Spleen (tissue), 7 donors: ENCODE data around the gene ABHD12.

ENCODE experiments used
- CTCF ChIP-seq, 11 experiments: fragments of 200-600 bp in 7 of 11; fragments of 450-650 bp in 4 of 11; sonication (generic) in 4 of 11; IDR thresholded peaks in 8 of 11; conservative IDR thresholded peaks in 3 of 11; 1 replicate in 7 of 11; 2 replicates in 4 of 11; pipeline versions ENCODE4 v1.4.0 to v1.8.0; 2016 to 2021; ENCODE audit warnings: antibody characterized with exemption in 11 of 11, inconsistent platforms in 4 of 11, mild to moderate bottlenecking in 1 of 11
- POLR2A ChIP-seq, 3 donors: fragments of 450-650 bp; IDR thresholded peaks; one replicate each; pipeline ENCODE4 v1.5.1; 2017; ENCODE audit warnings: antibody characterized with exemption in 3 of 3, mild to moderate bottlenecking in 1 of 3
- donor health status: DM: no; HTN: no; CAD: no; lungs with moderate emphysema.
- donor health status: DM: no; HTN: no; CAD: no.
- donor health status: DM: no; HTN: no; CAD: no.

- TF ChIP-seq CTCF (IDR thresholded peaks at IDR 0.05 in 8 of 11, conservative IDR thresholded peaks at IDR 0.05 in 3 of 11), result peak; percentile 54 to 82 (median 73)
- no peak for TF ChIP-seq POLR2A (IDR thresholded peaks at IDR 0.05)
Measured at GRCh38 chr20:25294459-25295385, 95.9 kb downstream of the ABHD12 start.
